ENCODE results near the gene SYNDIG1L. TPM values are rescaled to one million over a fixed set of nuclear protein-coding genes. Genes with fewer than 3 reads are reported as not detected.

SYNDIG1L gene
- total and polyA plus RNA-seq, 2 of the 4 experiments (the other 2 are of a cell fraction) = not detected

GRCh38 chr14:74368026-74368425 lies 58.0 kb downstream of the SYNDIG1L start:
- no peak overlapping the region for H2BK20ac ChIP-seq (ENCODE audit: low read depth, low read length)
- H2BK15ac ChIP-seq (ENCODE audit: low read depth, low read length) = no peak overlapping the region
- H3K36me3 ChIP-seq (ENCODE audit: control insufficient read depth, insufficient read depth, low read length) = no peaks in the 10 kb centered on the region
- H2BK120ac ChIP-seq (ENCODE audit: low read depth, low read length) = no peak overlapping the region
- DNase-seq = no peak
- dilution Hi-C loops (cut with HindIII; ENCODE audit: low sequenced_read_pairs, unreplicated experiment) (no loop called here), intact Hi-C loops (cut with micrococcal nuclease) (loop anchor here (10.0 kb wide), 1 partner anchor 437 kb away; no protein-coding TSS in a partner anchor), in situ Hi-C loops (cut with MboI; ENCODE audit: low sequenced_read_pairs) (no loop called here)
- H2AFZ ChIP-seq (replicated peaks; ENCODE audit: low read length, poor library complexity) = no peak overlapping the region
- TF ChIP-seq MAFK (IDR thresholded peaks at IDR 0.05; ENCODE audit: low read depth, low read length) (no peak), SMC3 (IDR thresholded peaks at IDR 0.05; ENCODE audit: low read depth, low read length) (no peak), MXI1 (IDR thresholded peaks at IDR 0.05; ENCODE audit: borderline replicate concordance, low read depth, low read length) (no peak), RFX5 (IDR thresholded peaks at IDR 0.05; ENCODE audit: low read depth, low read length) (no peak), BHLHE40 (IDR thresholded peaks at IDR 0.05; ENCODE audit: low read depth, low read length) (no peak), MAZ (IDR thresholded peaks at IDR 0.05; ENCODE audit: borderline replicate concordance, low read depth, low read length) (no peak), POLR2A (IDR thresholded peaks at IDR 0.05; ENCODE audit: low read depth, low read length) (no peak), FOS (IDR thresholded peaks at IDR 0.05; ENCODE audit: low read depth, low read length) (no peak), CEBPB (IDR thresholded peaks at IDR 0.05; ENCODE audit: low read depth, low read length) (no peak), NFE2L2 (IDR thresholded peaks at IDR 0.05; ENCODE audit: low read depth, low read length) (no peak)
- TF ChIP-seq, protein P1, sequence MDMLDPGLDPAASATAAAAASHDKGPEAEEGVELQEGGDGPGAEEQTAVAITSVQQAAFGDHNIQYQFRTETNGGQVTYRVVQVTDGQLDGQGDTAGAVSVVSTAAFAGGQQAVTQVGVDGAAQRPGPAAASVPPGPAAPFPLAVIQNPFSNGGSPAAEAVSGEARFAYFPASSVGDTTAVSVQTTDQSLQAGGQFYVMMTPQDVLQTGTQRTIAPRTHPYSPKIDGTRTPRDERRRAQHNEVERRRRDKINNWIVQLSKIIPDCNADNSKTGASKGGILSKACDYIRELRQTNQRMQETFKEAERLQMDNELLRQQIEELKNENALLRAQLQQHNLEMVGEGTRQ (IDR thresholded peaks at IDR 0.05; ENCODE audit: low read depth, low read length) = no peak
- no peak overlapping the region for H3K4me2 ChIP-seq (ENCODE audit: low read depth, low read length)
- no peak overlapping the region for H3K4ac ChIP-seq (ENCODE audit: low read depth, low read length)
- no peak overlapping the region for H3K4me3 ChIP-seq (ENCODE audit: insufficient read depth, low read depth, low read length)
- no peaks in the 10 kb centered on the region for H4K20me1 ChIP-seq (ENCODE audit: insufficient read depth, low read length)
- no peaks in the 10 kb centered on the region for H3K79me1 ChIP-seq (ENCODE audit: low read depth in 1 of 2, low read length in 2 of 2)
- H4K8ac ChIP-seq (ENCODE audit: low read depth in 2 of 2, low read length in 2 of 2) = no peak overlapping the region
- no peak overlapping the region for H3K56ac ChIP-seq (ENCODE audit: extremely low read depth, insufficient read depth, low read length)
- H3K27ac ChIP-seq (ENCODE audit: insufficient read depth, low read length) = no peak overlapping the region
- ChIA-PET POLR2A (ENCODE audit: unreplicated experiment) (no interaction called here), CTCF (no interaction called here)
- H2AK9ac ChIP-seq (replicated peaks; ENCODE audit: low read depth, low read length, poor library complexity) = no peak overlapping the region
- H4K91ac ChIP-seq (ENCODE audit: insufficient read depth, low read depth, low read length) = no peak overlapping the region
- no CpG with 5 or more reads among the region's 6 CpGs for WGBS, 2 experiments (ENCODE audit: extremely low coverage in 2 of 2, insufficient read length in 1 of 2)
- BruUV-seq (replicated peaks) = no TSS peak
- H2BK5ac ChIP-seq (ENCODE audit: low read depth, low read length, poor library complexity, severe bottlenecking) = no peak overlapping the region
- ATAC-seq (ENCODE audit: low read depth) = no peak
- peaks cover 34% of the 10 kb centered on the region for H3K27me3 ChIP-seq (ENCODE audit: control insufficient read depth, insufficient read depth, low read length)
- H2AK5ac ChIP-seq (ENCODE audit: low read depth, low read length) = no peak overlapping the region
- H3K14ac ChIP-seq (replicated peaks; ENCODE audit: low read depth, low read length) = no peak overlapping the region
- H3K9me1 ChIP-seq (ENCODE audit: insufficient read depth, low read length) = no peaks in the 10 kb centered on the region
- no peak overlapping the region for H3K23ac ChIP-seq (ENCODE audit: low read depth, low read length)
- no peak overlapping the region for H3K18ac ChIP-seq (ENCODE audit: low read depth, low read length)
- H3K9me3 ChIP-seq (ENCODE audit: control insufficient read depth, insufficient read depth, low read length) = no peaks in the 10 kb centered on the region
- no peak overlapping the region for H4K5ac ChIP-seq (ENCODE audit: low read depth, low read length)
- H3K4me1 ChIP-seq (ENCODE audit: control insufficient read depth, insufficient read depth, low read length) = no peaks in the 10 kb centered on the region
- no peak overlapping the region for H3K9ac ChIP-seq (ENCODE audit: low read depth, low read length)
